DND-41 (cell line): ENCODE results near the gene TSPAN7.
A peak's percentile ranks its signal among the peaks of the same experiment; 100 is the strongest.

Source experiments
- ATAC-seq: fragments of 200-7000 bp; cut with Tn5 transposase; 3 replicates; pipeline ENCODE4 v1.9.1; 2021; ENCODE audit warnings: low read depth; ENCODE audit not compliant: insufficient read depth
- DNase-seq: peaks from one replicate; pipeline ENCODE4 v3.0.0-alpha.2; 2020
- H2AFZ ChIP-seq: 2 replicates; pipeline ENCODE4 v1.6.0; 2012; ENCODE audit warnings: low read depth, low read length
- H3K27ac ChIP-seq: 2 replicates; pipeline ENCODE4 v1.5.1; 2012; ENCODE audit warnings: low read length, inconsistent platforms
- H3K27me3 ChIP-seq: fragments of 200-600 bp; sonication (generic); 2 replicates; pipeline ENCODE4 v1.6.0; 2012; ENCODE audit warnings: low read length, mild to moderate bottlenecking, inconsistent platforms; ENCODE audit not compliant: insufficient read depth, poor library complexity
- H3K36me3 ChIP-seq: 2 replicates; pipeline ENCODE4 v1.5.1; 2012; ENCODE audit warnings: low read length, inconsistent platforms; ENCODE audit not compliant: insufficient read depth
- H3K4me1 ChIP-seq: 2 replicates; pipeline ENCODE4 v1.5.1; 2012; ENCODE audit warnings: mild to moderate bottlenecking, low read length; ENCODE audit not compliant: insufficient read depth
- H3K4me2 ChIP-seq: 2 replicates; pipeline ENCODE4 v1.6.0; 2012; ENCODE audit warnings: mild to moderate bottlenecking, moderate library complexity, low read length, inconsistent platforms; ENCODE audit not compliant: insufficient read depth
- H3K4me3 ChIP-seq, 2 experiments: fragments of 200-600 bp in 1 of 2; shearing (Covaris generic) in 1 of 2; 2 replicates each; pipeline ENCODE4 v1.5.1; 2012 to 2016; ENCODE audit warnings: inconsistent platforms in 2 of 2, low read length in 2 of 2, mild to moderate bottlenecking in 2 of 2, low read depth in 1 of 2, moderate library complexity in 1 of 2
- H3K79me2 ChIP-seq: 2 replicates; pipeline ENCODE4 v1.6.0; 2012; ENCODE audit warnings: low read length, inconsistent platforms; ENCODE audit not compliant: insufficient read depth
- H3K9ac ChIP-seq: 2 replicates; pipeline ENCODE4 v1.6.0; 2012; ENCODE audit warnings: low read depth, mild to moderate bottlenecking, inconsistent platforms, low read length, moderate library complexity
- H3K9me3 ChIP-seq: 2 replicates; pipeline ENCODE4 v1.5.1; 2012; ENCODE audit warnings: low read length, moderate library complexity, mild to moderate bottlenecking, inconsistent platforms; ENCODE audit not compliant: insufficient read depth, severe bottlenecking
- H4K20me1 ChIP-seq: 2 replicates; pipeline ENCODE4 v1.6.0; 2012; ENCODE audit warnings: low read length; ENCODE audit not compliant: insufficient read depth
- EZH2 ChIP-seq: IDR thresholded peaks from 3 replicates; pipeline ENCODE4 v1.6.1; 2012; ENCODE audit warnings: borderline replicate concordance, low read depth, mild to moderate bottlenecking, moderate library complexity, low read length, inconsistent platforms; ENCODE audit not compliant: severe bottlenecking
- TF ChIP-seq, protein P1 (sequence below): IDR thresholded peaks from 2 replicates; pipeline ENCODE4 v1.5.1; 2012; ENCODE audit warnings: borderline replicate concordance, low read length, moderate library complexity, mild to moderate bottlenecking; ENCODE audit not compliant: poor library complexity, severe bottlenecking; ENCODE audit errors: extremely low read depth

Gene TSPAN7

GRCh38 chrX:38704146-38704882 is 143.0 kb downstream of the TSPAN7 start:
- no peaks in the 10 kb centered on the region for H3K4me1 ChIP-seq
- no peak overlapping the region for H3K9ac ChIP-seq
- no peak for TF ChIP-seq EZH2
- TF ChIP-seq, protein P1, sequence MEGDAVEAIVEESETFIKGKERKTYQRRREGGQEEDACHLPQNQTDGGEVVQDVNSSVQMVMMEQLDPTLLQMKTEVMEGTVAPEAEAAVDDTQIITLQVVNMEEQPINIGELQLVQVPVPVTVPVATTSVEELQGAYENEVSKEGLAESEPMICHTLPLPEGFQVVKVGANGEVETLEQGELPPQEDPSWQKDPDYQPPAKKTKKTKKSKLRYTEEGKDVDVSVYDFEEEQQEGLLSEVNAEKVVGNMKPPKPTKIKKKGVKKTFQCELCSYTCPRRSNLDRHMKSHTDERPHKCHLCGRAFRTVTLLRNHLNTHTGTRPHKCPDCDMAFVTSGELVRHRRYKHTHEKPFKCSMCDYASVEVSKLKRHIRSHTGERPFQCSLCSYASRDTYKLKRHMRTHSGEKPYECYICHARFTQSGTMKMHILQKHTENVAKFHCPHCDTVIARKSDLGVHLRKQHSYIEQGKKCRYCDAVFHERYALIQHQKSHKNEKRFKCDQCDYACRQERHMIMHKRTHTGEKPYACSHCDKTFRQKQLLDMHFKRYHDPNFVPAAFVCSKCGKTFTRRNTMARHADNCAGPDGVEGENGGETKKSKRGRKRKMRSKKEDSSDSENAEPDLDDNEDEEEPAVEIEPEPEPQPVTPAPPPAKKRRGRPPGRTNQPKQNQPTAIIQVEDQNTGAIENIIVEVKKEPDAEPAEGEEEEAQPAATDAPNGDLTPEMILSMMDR, result no peak
- no peaks in the 10 kb centered on the region for H3K9me3 ChIP-seq
- no peaks in the 10 kb centered on the region for H3K27me3 ChIP-seq
- H4K20me1 ChIP-seq, result no peaks in the 10 kb centered on the region
- DNase-seq (no peak), ATAC-seq (no peak)
- no peaks in the 10 kb centered on the region for H3K79me2 ChIP-seq
- H3K4me3 ChIP-seq, result no peak overlapping the region
- H2AFZ ChIP-seq, result no peak overlapping the region
- H3K4me2 ChIP-seq, result no peak overlapping the region
- H3K36me3 ChIP-seq, result no peaks in the 10 kb centered on the region
- no peak overlapping the region for H3K27ac ChIP-seq

GRCh38 chrX:38717871-38718270 is 156.5 kb downstream of the TSPAN7 start:
- no peak overlapping the region for H2AFZ ChIP-seq
- no peak overlapping the region for H3K4me3 ChIP-seq
- TF ChIP-seq, protein P1, result peak; percentile 60
- no peak for TF ChIP-seq EZH2
- no peaks in the 10 kb centered on the region for H3K36me3 ChIP-seq
- no peak overlapping the region for H3K9ac ChIP-seq
- H3K27me3 ChIP-seq, result no peaks in the 10 kb centered on the region
- ATAC-seq (no peak), DNase-seq (peak; percentile 5)
- no peaks in the 10 kb centered on the region for H4K20me1 ChIP-seq
- no peak overlapping the region for H3K4me2 ChIP-seq
- no peak overlapping the region for H3K27ac ChIP-seq
- no peaks in the 10 kb centered on the region for H3K4me1 ChIP-seq
- H3K79me2 ChIP-seq, result no peaks in the 10 kb centered on the region
- H3K9me3 ChIP-seq, result no peaks in the 10 kb centered on the region

- ATAC-seq (no peak), DNase-seq (no peak)
- Histone ChIP-seq H3K27ac (no peak overlapping the region), H3K4me2 (no peak overlapping the region), H3K36me3 (no peaks in the 10 kb centered on the region), H2AFZ (no peak overlapping the region), H3K27me3 (no peaks in the 10 kb centered on the region), H3K9ac (no peak overlapping the region), H3K4me1 (no peaks in the 10 kb centered on the region), H3K4me3 (no peak overlapping the region), H3K79me2 (no peaks in the 10 kb centered on the region), H3K9me3 (no peaks in the 10 kb centered on the region), H4K20me1 (no peaks in the 10 kb centered on the region)
- TF ChIP-seq EZH2, result no peak
- TF ChIP-seq, protein P1, result no peak
Observed at GRCh38 chrX:38718311-38718710, 157.0 kb downstream of the TSPAN7 start.
